ENCODE data around the gene ERCC6L2. TPM values are rescaled to one million over a fixed set of nuclear protein-coding genes. Genes with fewer than 3 reads are reported as not detected.

ERCC6L2 gene
- total RNA-seq, 1 donor from 2014 or later = 52.3 TPM

- ATAC-seq (ENCODE audit: low read depth) (no peak), DNase-seq (no peak)
- Mint-ChIP-seq H3K27ac (no peak overlapping the region), H3K27me3 (no peaks in the 10 kb centered on the region), H3K4me3 (no peak overlapping the region), H3K4me1 (no peaks in the 10 kb centered on the region), H3K9me3 (no peaks in the 10 kb centered on the region), H3K36me3 (ENCODE audit: low read depth) (no peaks in the 10 kb centered on the region)
- POLR2A ChIA-PET = no interaction called here
- TF ChIP-seq, protein P1, sequence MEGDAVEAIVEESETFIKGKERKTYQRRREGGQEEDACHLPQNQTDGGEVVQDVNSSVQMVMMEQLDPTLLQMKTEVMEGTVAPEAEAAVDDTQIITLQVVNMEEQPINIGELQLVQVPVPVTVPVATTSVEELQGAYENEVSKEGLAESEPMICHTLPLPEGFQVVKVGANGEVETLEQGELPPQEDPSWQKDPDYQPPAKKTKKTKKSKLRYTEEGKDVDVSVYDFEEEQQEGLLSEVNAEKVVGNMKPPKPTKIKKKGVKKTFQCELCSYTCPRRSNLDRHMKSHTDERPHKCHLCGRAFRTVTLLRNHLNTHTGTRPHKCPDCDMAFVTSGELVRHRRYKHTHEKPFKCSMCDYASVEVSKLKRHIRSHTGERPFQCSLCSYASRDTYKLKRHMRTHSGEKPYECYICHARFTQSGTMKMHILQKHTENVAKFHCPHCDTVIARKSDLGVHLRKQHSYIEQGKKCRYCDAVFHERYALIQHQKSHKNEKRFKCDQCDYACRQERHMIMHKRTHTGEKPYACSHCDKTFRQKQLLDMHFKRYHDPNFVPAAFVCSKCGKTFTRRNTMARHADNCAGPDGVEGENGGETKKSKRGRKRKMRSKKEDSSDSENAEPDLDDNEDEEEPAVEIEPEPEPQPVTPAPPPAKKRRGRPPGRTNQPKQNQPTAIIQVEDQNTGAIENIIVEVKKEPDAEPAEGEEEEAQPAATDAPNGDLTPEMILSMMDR (IDR thresholded peaks at IDR 0.05) = no peak
- CTCF ChIA-PET = no interaction called here
- intact Hi-C loops (cut with micrococcal nuclease) = no loop called here
These were observed 41.8 kb upstream of the ERCC6L2 start for GRCh38 chr9:95833546-95834178.

- POLR2A ChIA-PET = no interaction called here
- no peak overlapping the region for H3K4me3 Mint-ChIP-seq
These were observed 41.1 kb upstream of the ERCC6L2 start for GRCh38 chr9:95834281-95834907.

GRCh38 chr9:95835393-95835792 lies 40.1 kb upstream of the ERCC6L2 start:
- no peaks in the 10 kb centered on the region for H3K36me3 Mint-ChIP-seq (ENCODE audit: low read depth)
- ChIA-PET CTCF (no interaction called here), POLR2A (no interaction called here)
- ATAC-seq (ENCODE audit: low read depth) (no peak), DNase-seq (no peak)
- H3K27ac Mint-ChIP-seq = no peak overlapping the region
- no peak overlapping the region for H3K4me3 Mint-ChIP-seq
- TF ChIP-seq, protein P1 (IDR thresholded peaks at IDR 0.05) = no peak
- no peaks in the 10 kb centered on the region for H3K4me1 Mint-ChIP-seq
- no peaks in the 10 kb centered on the region for H3K9me3 Mint-ChIP-seq
- intact Hi-C loops (cut with micrococcal nuclease) = no loop called here
- H3K27me3 Mint-ChIP-seq = no peaks in the 10 kb centered on the region

More at GRCh38 chr9:95834281-95834907, 41.1 kb upstream of the ERCC6L2 start:
- intact Hi-C loops (cut with micrococcal nuclease) = no loop called here
- CTCF ChIA-PET = no interaction called here
- ATAC-seq (ENCODE audit: low read depth) (no peak), DNase-seq (no peak)
- TF ChIP-seq, protein P1 (IDR thresholded peaks at IDR 0.05) = no peak
- Mint-ChIP-seq H3K27me3 (no peaks in the 10 kb centered on the region), H3K9me3 (no peaks in the 10 kb centered on the region), H3K4me1 (no peaks in the 10 kb centered on the region), H3K27ac (no peak overlapping the region), H3K36me3 (ENCODE audit: low read depth) (no peaks in the 10 kb centered on the region)

DNA sequence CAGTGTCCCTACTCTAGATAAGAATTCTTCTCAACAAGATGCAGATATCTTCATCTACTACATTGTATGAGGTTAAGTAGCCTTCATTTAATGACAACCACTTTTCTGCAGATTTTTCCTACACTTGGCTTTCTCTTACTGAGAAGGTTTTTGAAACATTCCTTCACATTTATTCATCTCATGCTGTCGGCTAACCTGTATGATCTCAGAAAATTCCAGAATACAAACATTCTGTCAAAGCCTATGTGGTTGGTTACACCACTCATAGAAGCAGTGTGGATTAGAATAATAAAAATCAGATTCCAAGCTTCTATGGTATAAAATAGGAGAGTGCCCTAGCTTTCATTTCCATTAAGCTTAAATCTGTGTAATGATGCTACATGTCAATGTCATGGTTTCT lies 39.4 kb upstream of the ERCC6L2 start:
- no peak overlapping the region for H3K4me3 Mint-ChIP-seq
- no peaks in the 10 kb centered on the region for H3K36me3 Mint-ChIP-seq (ENCODE audit: low read depth)
- no peak overlapping the region for H3K27ac Mint-ChIP-seq
- ATAC-seq (ENCODE audit: low read depth) (no peak), DNase-seq (no peak)
- no peaks in the 10 kb centered on the region for H3K4me1 Mint-ChIP-seq
- no peaks in the 10 kb centered on the region for H3K9me3 Mint-ChIP-seq
- ChIA-PET POLR2A (no interaction called here), CTCF (no interaction called here)
- intact Hi-C loops (cut with micrococcal nuclease) = no loop called here
- no peaks in the 10 kb centered on the region for H3K27me3 Mint-ChIP-seq
- TF ChIP-seq, protein P1 (IDR thresholded peaks at IDR 0.05) = no peak

DNA sequence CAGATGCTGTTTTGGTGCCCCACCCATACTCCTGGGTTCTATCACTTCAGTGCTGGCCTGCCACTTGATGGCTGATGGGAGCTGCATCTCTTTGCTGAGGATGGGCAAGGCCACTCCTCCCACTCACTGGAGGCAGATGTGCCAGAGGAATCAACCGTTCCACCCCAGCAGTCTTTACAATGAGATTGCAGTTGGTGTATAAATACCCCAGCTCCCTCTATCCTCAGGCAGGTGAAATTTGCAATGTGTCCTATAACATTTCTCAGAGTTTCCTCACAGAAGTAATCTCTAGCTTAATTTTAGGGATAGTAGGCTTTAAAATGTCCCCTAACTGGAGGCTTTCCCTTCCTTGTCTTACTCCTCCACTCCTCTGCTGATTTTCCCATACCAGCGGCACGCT lies 36.5 kb upstream of the ERCC6L2 start:
- Mint-ChIP-seq H3K4me1 (no peaks in the 10 kb centered on the region), H3K9me3 (no peaks in the 10 kb centered on the region), H3K27me3 (no peaks in the 10 kb centered on the region), H3K4me3 (no peak overlapping the region), H3K36me3 (ENCODE audit: low read depth) (no peaks in the 10 kb centered on the region), H3K27ac (no peak overlapping the region)
- CTCF ChIA-PET = no interaction called here
- TF ChIP-seq, protein P1 (IDR thresholded peaks at IDR 0.05) = no peak
- no peak for DNase-seq
- intact Hi-C loops (cut with micrococcal nuclease) = no loop called here
- POLR2A ChIA-PET = no interaction called here
- no peak for ATAC-seq (ENCODE audit: low read depth)

Measured in activated B cell treated with CpG ODN at 0.5 μM for 24 hours (primary cell).